H1 (cell line): ENCODE data around the gene IDE. TPM values are rescaled to one million over a fixed set of nuclear protein-coding genes. Genes with fewer than 3 reads are reported as not detected.
"Not testable (repeated sequence)": the region's sequence is repeated elsewhere in the genome, so short reads cannot be mapped to it uniquely, and the experiment has no call there.

Experiments
- CTCF ChIA-PET: fragments of 300-600 bp; sonication (Branson Sonifier 250); formaldehyde crosslinking; loops from one replicate; lab custom pipeline; 2021; ENCODE audit not compliant: partially characterized antibody; lab: Charles Lee
- POLR2A ChIA-PET: fragments of 300-600 bp; sonication (Branson Sonifier 250); formaldehyde crosslinking; loops from one replicate; lab custom pipeline; 2021; ENCODE audit warnings: inconsistent platforms; ENCODE audit not compliant: partially characterized antibody; lab: Charles Lee
- DNase-seq, 2 experiments: peaks; one replicate each; pipeline versions ENCODE4 v3.0.0 to v3.0.0-alpha.2; 2010 to 2022; ENCODE audit warnings: low spot score in 2 of 2, low read depth in 1 of 2, mixed read lengths in 1 of 2
- FAIRE-seq: peaks from 2 replicates; lab custom pipeline; 2011; peaks lifted over from hg19 to GRCh38; lab: Jason Lieb, UNC
- H2AFZ ChIP-seq: 2 replicates; pipeline ENCODE4 v1.8.1; 2012; ENCODE audit warnings: low read length, inconsistent platforms
- H2AK5ac ChIP-seq: 2 replicates; pipeline ENCODE4 v1.6.1; 2013; ENCODE audit warnings: low read depth, low read length
- H2BK120ac ChIP-seq: replicated peaks from 2 replicates; pipeline ENCODE3; 2013; ENCODE audit warnings: low read depth, low read length, inconsistent platforms
- H2BK12ac ChIP-seq: 2 replicates; pipeline ENCODE4 v1.6.1; 2013; ENCODE audit warnings: low read depth, low read length
- H2BK15ac ChIP-seq: 2 replicates; pipeline ENCODE4 v1.6.1; 2013; ENCODE audit warnings: low read length
- H2BK20ac ChIP-seq: 2 replicates; pipeline ENCODE4 v1.6.1; 2013; ENCODE audit warnings: low read length
- H2BK5ac ChIP-seq: 2 replicates; pipeline ENCODE4 v1.6.1; 2013; ENCODE audit warnings: low read depth, low read length
- H3K14ac ChIP-seq: 2 replicates; pipeline ENCODE4 v1.6.1; 2013; ENCODE audit warnings: inconsistent platforms; ENCODE audit not compliant: insufficient read length
- H3K18ac ChIP-seq: 2 replicates; pipeline ENCODE4 v1.6.1; 2013; ENCODE audit warnings: low read length; ENCODE audit errors: extremely low read depth
- H3K23ac ChIP-seq: 2 replicates; pipeline ENCODE4 v1.6.1; 2013; ENCODE audit warnings: inconsistent platforms; ENCODE audit not compliant: insufficient read length
- H3K23me2 ChIP-seq: 2 replicates; pipeline ENCODE4 v1.6.1; 2013; ENCODE audit warnings: low read depth, low read length
- H3K27ac ChIP-seq: 2 replicates; pipeline ENCODE4 v1.6.1; 2011; ENCODE audit warnings: low read depth, low read length, inconsistent platforms
- H3K27me3 ChIP-seq, 4 experiments: replicated peaks in 1 of 4; 1 replicate in 1 of 4; 2 replicates in 3 of 4; pipeline versions ENCODE4 v1.6.1 to v1.8.1; 2011 to 2013; ENCODE audit warnings: low read length in 3 of 4, mild to moderate bottlenecking in 3 of 4, inconsistent platforms in 2 of 4, mixed read lengths in 2 of 4, moderate library complexity in 1 of 4; ENCODE audit not compliant: control insufficient read depth in 3 of 4, insufficient read depth in 3 of 4; ENCODE audit errors: extremely low read depth in 1 of 4
- H3K36me3 ChIP-seq, 4 experiments: 2 replicates each; pipeline versions ENCODE4 v1.6.1 to v1.8.1; 2011 to 2013; ENCODE audit warnings: mild to moderate bottlenecking in 4 of 4, low read length in 3 of 4, moderate library complexity in 2 of 4, control low read depth in 1 of 4, inconsistent platforms in 1 of 4; ENCODE audit not compliant: insufficient read depth in 4 of 4, control insufficient read depth in 2 of 4
- H3K4ac ChIP-seq: replicated peaks from 2 replicates; pipeline ENCODE3; 2013; ENCODE audit warnings: low read length, low read depth, mixed read lengths, inconsistent platforms; ENCODE audit not compliant: insufficient read length
- H3K4me1 ChIP-seq, 4 experiments: replicated peaks in 1 of 4; 1 replicate in 1 of 4; 2 replicates in 3 of 4; pipeline versions ENCODE4 v1.6.1 to v1.8.1; 2011 to 2013; ENCODE audit warnings: low read length in 3 of 4, inconsistent platforms in 2 of 4, mixed read lengths in 1 of 4; ENCODE audit not compliant: insufficient read depth in 4 of 4, control insufficient read depth in 3 of 4
- H3K4me2 ChIP-seq, 2 experiments: 2 replicates each; pipeline versions ENCODE4 v1.6.1 to v1.8.1; 2011 to 2013; ENCODE audit warnings: low read depth in 2 of 2, low read length in 2 of 2, control low read depth in 1 of 2, inconsistent platforms in 1 of 2, mild to moderate bottlenecking in 1 of 2; ENCODE audit not compliant: insufficient read depth in 1 of 2
- H3K4me3 ChIP-seq, 4 experiments: fragments of 200-600, 300-600 bp in 1 of 4; sonication (generic), shearing (Covaris generic), sonication (Bioruptor Twin) in 1 of 4; 2 replicates each; pipeline versions ENCODE4 v1.5.1 to v1.8.1; 2011 to 2016; ENCODE audit warnings: low read length in 4 of 4, low read depth in 3 of 4, control low read depth in 2 of 4, inconsistent platforms in 2 of 4, mild to moderate bottlenecking in 2 of 4, mixed read lengths in 1 of 4, moderate library complexity in 1 of 4; ENCODE audit not compliant: insufficient read depth in 2 of 4; ENCODE audit errors: extremely low read depth in 1 of 4
- H3K56ac ChIP-seq: replicated peaks from 2 replicates; pipeline ENCODE3; 2013; ENCODE audit warnings: low read depth, mild to moderate bottlenecking, mixed read lengths, low read length, inconsistent platforms; ENCODE audit not compliant: insufficient read length
- H3K79me1 ChIP-seq: 2 replicates; pipeline ENCODE4 v1.6.1; 2013; ENCODE audit warnings: low read depth, low read length, control low read depth
- H3K79me2 ChIP-seq, 2 experiments: 2 replicates each; pipeline versions ENCODE4 v1.6.1 to v1.8.1; 2012 to 2013; ENCODE audit warnings: low read length in 2 of 2, mild to moderate bottlenecking in 2 of 2, inconsistent platforms in 1 of 2; ENCODE audit not compliant: insufficient read depth in 2 of 2, control insufficient read depth in 1 of 2
- H3K9ac ChIP-seq, 4 experiments: replicated peaks in 1 of 4; 1 replicate in 1 of 4; 2 replicates in 3 of 4; pipeline versions ENCODE4 v1.6.1 to v1.8.1; 2011 to 2013; ENCODE audit warnings: low read depth in 3 of 4, low read length in 3 of 4, control low read depth in 2 of 4, mild to moderate bottlenecking in 2 of 4, moderate library complexity in 2 of 4, inconsistent platforms in 1 of 4; ENCODE audit errors: extremely low read depth in 1 of 4
- H3K9me3 ChIP-seq, 2 experiments: 2 replicates each; pipeline versions ENCODE4 v1.6.1 to v1.8.1; 2012 to 2013; ENCODE audit warnings: mild to moderate bottlenecking in 2 of 2, moderate library complexity in 2 of 2, control low read depth in 1 of 2, inconsistent platforms in 1 of 2, low read depth in 1 of 2, low read length in 1 of 2, mixed read lengths in 1 of 2; ENCODE audit not compliant: insufficient read depth in 2 of 2
- H4K20me1 ChIP-seq, 2 experiments: replicated peaks in 1 of 2; 2 replicates each; pipeline versions ENCODE3 to v1.8.1; 2011 to 2013; ENCODE audit warnings: inconsistent platforms in 2 of 2, low read length in 2 of 2, mild to moderate bottlenecking in 1 of 2; ENCODE audit not compliant: insufficient read depth in 2 of 2, control insufficient read depth in 1 of 2
- H4K5ac ChIP-seq: 2 replicates; pipeline ENCODE4 v1.6.1; 2013; ENCODE audit warnings: low read length, low read depth, mixed read lengths, inconsistent platforms; ENCODE audit not compliant: insufficient read length
- H4K8ac ChIP-seq: 2 replicates; pipeline ENCODE4 v1.8.0; 2013; ENCODE audit warnings: mild to moderate bottlenecking, moderate library complexity, low read length, inconsistent platforms; ENCODE audit not compliant: insufficient read depth; ENCODE audit errors: extremely low read depth
- H4K91ac ChIP-seq: replicated peaks from 2 replicates; pipeline ENCODE3; 2013; ENCODE audit warnings: low read length, mixed read lengths, inconsistent platforms; ENCODE audit not compliant: insufficient read length
- WGBS, 2 experiments: shearing (Covaris generic) in 1 of 2; methylation state at CpG; one replicate each; pipeline versions ENCODE4 v1.1.6 to v1.1.7; 2013 to 2015; ENCODE audit warnings: low lambda C conversion rate in 2 of 2, mixed read lengths in 2 of 2, inconsistent platforms in 1 of 2, low coverage in 1 of 2, missing lambda C conversion rate in 1 of 2; ENCODE audit not compliant: insufficient replicate concordance in 2 of 2, insufficient coverage in 1 of 2, insufficient read length in 1 of 2; ENCODE audit errors: extremely low coverage in 1 of 2, missing lambda C conversion rate in 1 of 2; 5-methylcytosine and 5-hydroxymethylcytosine counted together
- polyA plus RNA-seq, 7 experiments: library from polyadenylated mRNA; depleted of rRNA in 3 of 7; stranded (reverse) in 5 of 7; unstranded in 2 of 7; fragments of >200 nt in 5 of 7; fragments of 200-250 nt in 2 of 7; gene quantifications; 1 replicate in 5 of 7; 2 replicates in 1 of 7; 4 replicates in 1 of 7; pipeline versions ENCODE4 v1.2.1 to v1.2.3, GENCODE V29; 2011 to 2013; ENCODE audit warnings: missing spikeins in 2 of 7, mixed read lengths in 2 of 7
- total RNA-seq: library from RNA; stranded (reverse); fragmentation: NEBNext Ultra II Directional; extraction: Animal tissue kit (Norgen Biotek cat#: 25700); gene quantifications from 2 replicates; pipeline ENCODE4 v1.2.1, GENCODE V29; 2021

Gene IDE
- total and polyA plus RNA-seq, 2 of the 8 experiments (the other 6 are each of a cell fraction or from before 2014, with no cell fraction given): 12.7 to 52.7 TPM

DNA sequence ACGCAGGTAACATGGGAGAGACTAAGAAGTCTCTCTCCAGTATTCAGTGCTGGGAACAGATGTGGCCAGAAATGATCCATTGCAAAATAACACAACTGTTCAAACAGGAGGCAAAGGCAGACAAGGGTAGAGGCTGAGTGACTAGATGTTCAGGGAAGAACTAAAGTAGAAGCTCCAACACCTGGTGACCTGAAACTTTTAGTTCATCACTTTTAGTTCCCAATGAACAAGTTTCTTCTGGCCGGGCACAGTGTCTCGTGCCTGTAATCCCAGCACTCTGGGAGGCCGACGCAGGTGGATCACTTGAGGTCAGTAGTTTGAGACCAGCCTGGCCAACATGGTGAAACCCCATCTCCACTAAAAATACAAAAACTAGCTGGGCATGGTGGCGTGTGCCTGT, 118.9 kb downstream of the IDE start:
- CTCF ChIA-PET: interaction anchor here (0.8 kb wide), 1 partner anchor 175 kb away, joined by 3 read pairs; no protein-coding TSS in a partner anchor
- POLR2A ChIA-PET: not testable (repeated sequence)

More for the DNA sequence above, 118.9 kb downstream of the IDE start:
- not testable (repeated sequence) for H3K79me1 ChIP-seq, H3K27me3 ChIP-seq, H2BK120ac ChIP-seq, H2BK12ac ChIP-seq, FAIRE-seq, H3K9ac ChIP-seq, H3K23ac ChIP-seq, H4K5ac ChIP-seq, H3K18ac ChIP-seq, H3K23me2 ChIP-seq, H4K91ac ChIP-seq, H3K4me2 ChIP-seq, H3K4me3 ChIP-seq, H4K8ac ChIP-seq, H2BK15ac ChIP-seq, H2AK5ac ChIP-seq, H2AFZ ChIP-seq, H2BK5ac ChIP-seq, DNase-seq, H4K20me1 ChIP-seq, H3K9me3 ChIP-seq, H3K79me2 ChIP-seq, H3K27ac ChIP-seq, H3K4ac ChIP-seq, H3K14ac ChIP-seq, H3K56ac ChIP-seq, H2BK20ac ChIP-seq, H3K4me1 ChIP-seq
- WGBS, 2 experiments: 92% methylated on average over 6 of the region's 6 CpGs; no CpG with 5 or more reads in 1 of the 2 experiments
- peaks cover 0 to 25% (median 13%) of the 10 kb centered on the region in 4 experiments; a peak in 6 of 8 replicates for H3K36me3 ChIP-seq
